ENCODE measurements around the gene YJU2.
A peak's percentile ranks its signal among the peaks of the same experiment; 100 is the strongest.
"Not testable (repeated sequence)": the region's sequence is repeated elsewhere in the genome, so short reads cannot be mapped to it uniquely, and the experiment has no call there.

YJU2 gene

GRCh38 chr19:4246767-4247593 is at the start of gene YJU2:
Gene YJU2 (plus strand): TSS chr19:4247080. CDS start chr19:4247147, 67 bp downstream.
- DNase-seq (ENCODE audit: low read depth) = peak; percentile 97

GRCh38 chr19:4197228-4197624 is 49.7 kb upstream of the YJU2 start:
- DNase-seq (ENCODE audit: low read depth) = no peak

GRCh38 chr19:4197625-4198466 is 49.0 kb upstream of the YJU2 start:
- no peak for DNase-seq (ENCODE audit: low read depth)

GRCh38 chr19:4198467-4199126 is 48.3 kb upstream of the YJU2 start:
- DNase-seq (ENCODE audit: low read depth) = no peak

- no peak for DNase-seq (ENCODE audit: low read depth)
Observed at GRCh38 chr19:4199699-4200293, 47.1 kb upstream of the YJU2 start.

- DNase-seq (ENCODE audit: low read depth) = no peak
Observed at GRCh38 chr19:4200940-4201542, 45.8 kb upstream of the YJU2 start.

GRCh38 chr19:4201798-4202197 is 45.1 kb upstream of the YJU2 start:
- DNase-seq (ENCODE audit: low read depth) = no peak

GRCh38 chr19:4206818-4207484 is 39.9 kb upstream of the YJU2 start:
- DNase-seq (ENCODE audit: low read depth) = no peak

- no peak for DNase-seq (ENCODE audit: low read depth)
Observed at GRCh38 chr19:4208385-4209094, 38.3 kb upstream of the YJU2 start.

- DNase-seq (ENCODE audit: low read depth) = no peak
Observed at GRCh38 chr19:4210166-4210731, 36.6 kb upstream of the YJU2 start.

- DNase-seq (ENCODE audit: low read depth) = no peak
Observed at GRCh38 chr19:4213116-4213515, 33.8 kb upstream of the YJU2 start.

GRCh38 chr19:4215807-4216206 is 31.1 kb upstream of the YJU2 start:
- DNase-seq (ENCODE audit: low read depth) = no peak

GRCh38 chr19:4216846-4217245 is 30.0 kb upstream of the YJU2 start:
- no peak for DNase-seq (ENCODE audit: low read depth)

GRCh38 chr19:4217429-4218264 is 29.2 kb upstream of the YJU2 start:
- DNase-seq (ENCODE audit: low read depth) = no peak

GRCh38 chr19:4218523-4218922 is 28.4 kb upstream of the YJU2 start:
- DNase-seq (ENCODE audit: low read depth) = not testable (repeated sequence)

- no peak for DNase-seq (ENCODE audit: low read depth)
Observed at GRCh38 chr19:4220188-4220587, 26.7 kb upstream of the YJU2 start.

- no peak for DNase-seq (ENCODE audit: low read depth)
Observed at GRCh38 chr19:4224470-4224869, 22.4 kb upstream of the YJU2 start.

GRCh38 chr19:4225885-4226284 is 21.0 kb upstream of the YJU2 start:
- no peak for DNase-seq (ENCODE audit: low read depth)

- no peak for DNase-seq (ENCODE audit: low read depth)
Observed at GRCh38 chr19:4227771-4228170, 19.1 kb upstream of the YJU2 start.

All from stimulated activated CD8-positive, alpha-beta memory T cell treated with anti-CD3 and anti-CD28 coated beads, Interleukin-7, amount 100 ng/mL, for 24 hours (primary cell).